Psoas muscle (tissue), 8 donors: Measurements from ENCODE around the gene LAMTOR5. TPM values are rescaled to one million over a fixed set of nuclear protein-coding genes. Genes with fewer than 3 reads are reported as not detected.

Experiments used
- ATAC-seq, 4 donors: fragments of 200-7000 bp; cut with Tn5 transposase; one replicate each; pipeline ENCODE4 v1.9.1; 2020; ENCODE audit warnings: moderate library complexity in 3 of 4, mild to moderate bottlenecking in 2 of 4
- DNase-seq, 2 donors: peaks; one replicate each; pipeline ENCODE4 v3.0.0-alpha.2; 2020
- H3K27ac ChIP-seq: fragments of 200-600 bp; one replicate; pipeline ENCODE4 v1.8.0; 2022
- H3K27me3 ChIP-seq, 3 donors: fragments of 200-600 bp in 1 of 3; one replicate each; pipeline versions ENCODE4 v1.6.1 to v1.8.0; 2013 to 2022; ENCODE audit warnings: low read length in 2 of 3, mild to moderate bottlenecking in 2 of 3, moderate library complexity in 1 of 3; ENCODE audit not compliant: insufficient read depth in 3 of 3
- H3K36me3 ChIP-seq, 2 donors: fragments of 200-600 bp in 1 of 2; one replicate each; pipeline versions ENCODE4 v1.6.1 to v1.8.0; 2013 to 2022; ENCODE audit warnings: low read depth in 1 of 2, mild to moderate bottlenecking in 1 of 2, moderate library complexity in 1 of 2; ENCODE audit not compliant: insufficient read depth in 1 of 2
- H3K4me1 ChIP-seq: fragments of 200-600 bp; one replicate; pipeline ENCODE4 v1.8.0; 2022
- H3K4me3 ChIP-seq: fragments of 200-600 bp; one replicate; pipeline ENCODE4 v1.8.0; 2022; ENCODE audit warnings: mild to moderate bottlenecking
- H3K9me3 ChIP-seq: fragments of 200-600 bp; one replicate; pipeline ENCODE4 v1.8.0; 2022
- CTCF ChIP-seq: fragments of 200-600 bp; IDR thresholded peaks from one replicate; pipeline ENCODE4 v1.8.0; 2022; ENCODE audit warnings: antibody characterized with exemption
- WGBS, 3 donors: extraction: QIAGEN DNeasy Blood & Tissue Kit; methylation state at CpG; one replicate each; pipeline versions ENCODE4 v1.1.6 to v1.1.7; 2013; 5-methylcytosine and 5-hydroxymethylcytosine counted together
- intact Hi-C, 2 donors: fragments of 100-400 bp; cut with DNase I; formaldehyde crosslinking; loops; one replicate each; pipeline versions ENCODE4 v1.11.0 to v1.14.2; 2022
- polyA plus RNA-seq, 3 donors: library from polyadenylated mRNA; stranded (reverse); fragments of 200-250 nt; gene quantifications; one replicate each; pipeline ENCODE4 v1.2.3, GENCODE V29; 2013
- total RNA-seq, 4 donors: library from RNA; stranded (reverse); fragmentation: NEBNext Ultra II Directional in 2 of 4; extraction: Animal tissue kit (Norgen Biotek cat#: 25700) in 2 of 4; gene quantifications; one replicate each; pipeline versions ENCODE4 v1.2.1 to v1.2.4, GENCODE V29; 2021 to 2023
- donor health status: healthy with polysubstance abuse.
- donor health status: DM: no; HTN: no; CAD: no; lungs with moderate emphysema.
- donor health status: Bipolar disorder and iron deficiency.
- donor health status: healthy.
- donor health status: DM: yes; HTN: yes; CAD: no.
- donor health status: DM: no; HTN: no; CAD: no.
- donor health status: DM: no; HTN: no; CAD: no.
- donor health status: DM: yes; HTN: yes; CAD: no.

The LAMTOR5 gene
- total and polyA plus RNA-seq, 7 donors: 166 to 541 (median 250) TPM

GRCh38 chr1:110453829-110454228, 46.3 kb upstream of the LAMTOR5 start:
- intact Hi-C loops: no loop called here

GRCh38 chr1:110452330-110452729, 44.8 kb upstream of the LAMTOR5 start:
- Histone ChIP-seq H3K4me1 (no peaks in the 10 kb centered on the region), H3K4me3 (no peak overlapping the region), H3K36me3 (no peaks in the 10 kb centered on the region), H3K9me3 (no peaks in the 10 kb centered on the region), H3K27ac (no peak overlapping the region), H3K27me3 (peaks cover 0 to 13% (median 3%) of the 10 kb centered on the region in 3 donors)
- whole genome bisulfite sequencing, 3 donors: 25 to 31% (median 27%) methylated on average over 7 of the region's 7 CpGs
- no peak for ATAC-seq
- intact Hi-C loops: no loop called here
- DNase-seq: no peak
- no peak for TF ChIP-seq CTCF

More at GRCh38 chr1:110453829-110454228, 46.3 kb upstream of the LAMTOR5 start:
- TF ChIP-seq CTCF: no peak
- Histone ChIP-seq H3K4me1 (no peaks in the 10 kb centered on the region), H3K36me3 (no peaks in the 10 kb centered on the region), H3K9me3 (no peaks in the 10 kb centered on the region), H3K27ac (no peak overlapping the region), H3K4me3 (no peak overlapping the region), H3K27me3 (peaks cover 0 to 13% (median 3%) of the 10 kb centered on the region in 3 donors)
- WGBS, 3 donors: 91 to 97% (median 94%) methylated on average over 9 of the region's 9 CpGs
- DNase-seq (no peak), ATAC-seq (no peak)

GRCh38 chr1:110450929-110451328, 43.4 kb upstream of the LAMTOR5 start, which contains the start of gene PROK1:
TSS of gene PROK1 (plus strand) at chr1:110451149. CDS start at chr1:110451217, 68 bp downstream.
- Histone ChIP-seq H3K27me3 (peaks cover 0 to 13% (median 3%) of the 10 kb centered on the region in 3 donors), H3K27ac (no peak within 1 kb of the TSS), H3K4me3 (no peak within 1 kb of the TSS), H3K36me3 (no peaks in the 10 kb centered on the region), H3K9me3 (no peaks in the 10 kb centered on the region), H3K4me1 (no peaks in the 10 kb centered on the region)
- intact Hi-C loops: no loop called here
- no peak for DNase-seq
- WGBS, 3 donors: 75 to 84% (median 79%) methylated on average over 8 of the region's 8 CpGs
- TF ChIP-seq CTCF: no peak
- ATAC-seq: no peak

- no peaks in the 10 kb centered on the region for H3K4me1 ChIP-seq
- H3K9me3 ChIP-seq: no peaks in the 10 kb centered on the region
- no peak for DNase-seq
- no peaks in the 10 kb centered on the region for H3K36me3 ChIP-seq
- intact Hi-C loops: no loop called here
- peaks cover 0 to 13% (median 3%) of the 10 kb centered on the region in 3 donors for H3K27me3 ChIP-seq
- TF ChIP-seq CTCF: no peak
- no peak overlapping the region for H3K27ac ChIP-seq
- H3K4me3 ChIP-seq: no peak overlapping the region
- 49 to 51% (median 50%) methylated on average over 12 of the region's 12 CpGs for WGBS, 3 donors
- ATAC-seq: no peak
Measured at GRCh38 chr1:110449661-110450651, 42.5 kb upstream of the LAMTOR5 start.
